Measurements from ENCODE around the gene WDR90. TPM values are rescaled to one million over a fixed set of nuclear protein-coding genes. Genes with fewer than 3 reads are reported as not detected.

WDR90 gene
- total RNA-seq, 4 donors from 2014 or later = 8.2 to 22.7 (median 16.5) TPM

DNA sequence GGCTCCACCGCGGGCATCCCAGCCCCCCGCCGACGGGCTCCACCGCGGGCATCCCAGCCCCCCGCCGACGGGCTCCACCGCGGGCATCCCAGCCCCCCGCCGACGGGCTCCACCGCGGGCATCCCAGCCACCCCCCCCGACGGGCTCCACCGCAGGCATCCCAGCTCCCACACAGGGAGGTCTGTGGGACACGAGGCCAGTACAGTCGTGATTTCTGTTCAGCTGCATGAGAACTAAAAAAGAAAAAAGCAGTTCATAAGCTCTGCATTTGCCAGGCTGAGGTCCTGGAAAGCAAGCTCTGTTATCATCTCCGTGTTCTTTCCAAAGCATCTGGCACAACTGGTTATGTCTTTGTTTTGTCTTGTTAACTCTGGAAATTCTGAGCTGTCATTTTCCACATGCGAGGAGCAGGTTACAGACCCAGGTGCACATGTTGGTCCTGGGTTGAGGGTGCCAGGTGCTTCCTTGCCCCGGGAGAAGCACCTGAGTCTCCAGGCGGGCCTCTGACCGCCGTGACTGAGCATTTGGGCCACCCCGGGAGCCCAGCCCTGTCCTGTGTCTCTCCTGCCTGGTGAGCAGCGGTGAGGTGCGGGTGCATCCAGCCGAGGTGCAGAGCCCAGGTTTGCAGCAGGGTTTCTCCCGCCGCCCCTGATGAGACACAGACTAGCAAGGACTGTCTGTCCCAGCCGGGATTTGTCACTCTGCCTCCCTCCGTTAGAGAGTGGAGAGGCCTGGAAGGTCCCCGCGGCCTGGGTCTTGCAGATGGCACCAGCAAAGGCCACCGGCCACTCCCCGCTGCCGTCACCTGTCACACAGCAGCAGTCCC, 28.3 kb upstream of the WDR90 start:
- no peak for TF ChIP-seq POLR2A (IDR thresholded peaks at IDR 0.05; ENCODE audit: low read depth)
- TF ChIP-seq POLR2AphosphoS5 (IDR thresholded peaks at IDR 0.05) = no peak
- TF ChIP-seq EP300 (IDR thresholded peaks at IDR 0.05) = no peak
- TF ChIP-seq, protein P1, sequence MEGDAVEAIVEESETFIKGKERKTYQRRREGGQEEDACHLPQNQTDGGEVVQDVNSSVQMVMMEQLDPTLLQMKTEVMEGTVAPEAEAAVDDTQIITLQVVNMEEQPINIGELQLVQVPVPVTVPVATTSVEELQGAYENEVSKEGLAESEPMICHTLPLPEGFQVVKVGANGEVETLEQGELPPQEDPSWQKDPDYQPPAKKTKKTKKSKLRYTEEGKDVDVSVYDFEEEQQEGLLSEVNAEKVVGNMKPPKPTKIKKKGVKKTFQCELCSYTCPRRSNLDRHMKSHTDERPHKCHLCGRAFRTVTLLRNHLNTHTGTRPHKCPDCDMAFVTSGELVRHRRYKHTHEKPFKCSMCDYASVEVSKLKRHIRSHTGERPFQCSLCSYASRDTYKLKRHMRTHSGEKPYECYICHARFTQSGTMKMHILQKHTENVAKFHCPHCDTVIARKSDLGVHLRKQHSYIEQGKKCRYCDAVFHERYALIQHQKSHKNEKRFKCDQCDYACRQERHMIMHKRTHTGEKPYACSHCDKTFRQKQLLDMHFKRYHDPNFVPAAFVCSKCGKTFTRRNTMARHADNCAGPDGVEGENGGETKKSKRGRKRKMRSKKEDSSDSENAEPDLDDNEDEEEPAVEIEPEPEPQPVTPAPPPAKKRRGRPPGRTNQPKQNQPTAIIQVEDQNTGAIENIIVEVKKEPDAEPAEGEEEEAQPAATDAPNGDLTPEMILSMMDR (IDR thresholded peaks at IDR 0.05) = no peak
- WGBS = 81% methylated on average over 15 of the region's 41 CpGs

GRCh38 chr16:621526-622105, 27.5 kb upstream of the WDR90 start:
- WGBS = 88% methylated on average over 18 of the region's 21 CpGs
- H3K4me1 ChIP-seq = peaks cover 0 to 12% (median 7%) of the 10 kb centered on the region in 4 donors
- intact Hi-C loops (cut with DNase I) = no loop called here
- no peak overlapping the region for H3K4me3 ChIP-seq
- H3K9me3 ChIP-seq = no peaks in the 10 kb centered on the region
- no peaks in the 10 kb centered on the region for H3K27me3 ChIP-seq
- DNase-seq (ENCODE audit: extremely low spot score) = no peak
- peak overlapping the region; percentile 3 to 53 (median 8) for H3K27ac ChIP-seq (replicated peaks in 1 of 4)
- TF ChIP-seq POLR2AphosphoS5 (IDR thresholded peaks at IDR 0.05) (no peak), EP300 (IDR thresholded peaks at IDR 0.05) (no peak), POLR2A (IDR thresholded peaks at IDR 0.05; ENCODE audit: low read depth) (no peak)
- TF ChIP-seq, protein P1 (IDR thresholded peaks at IDR 0.05) = no peak
- peaks cover 0 to 47% (median 25%) of the 10 kb centered on the region in 4 donors for H3K36me3 ChIP-seq

More for the DNA sequence above, 28.3 kb upstream of the WDR90 start:
- no peak overlapping the region for H3K27ac ChIP-seq (replicated peaks in 1 of 4)
- intact Hi-C loops (cut with DNase I) = no loop called here
- no peak for DNase-seq (ENCODE audit: extremely low spot score)
- peaks cover 0 to 12% (median 7%) of the 10 kb centered on the region in 4 donors for H3K4me1 ChIP-seq
- no peaks in the 10 kb centered on the region for H3K27me3 ChIP-seq
- no peaks in the 10 kb centered on the region for H3K9me3 ChIP-seq
- H3K36me3 ChIP-seq = peaks cover 0 to 40% (median 19%) of the 10 kb centered on the region in 4 donors
- H3K4me3 ChIP-seq = no peak overlapping the region

- DNase-seq (ENCODE audit: extremely low spot score) = no peak
- Histone ChIP-seq H3K9me3 (no peaks in the 10 kb centered on the region), H3K4me3 (no peak overlapping the region), H3K27me3 (no peaks in the 10 kb centered on the region), H3K4me1 (peaks cover 0 to 20% (median 10%) of the 10 kb centered on the region in 4 donors), H3K36me3 (peaks cover 0 to 48% (median 35%) of the 10 kb centered on the region in 4 donors), H3K27ac (replicated peaks in 1 of 4) (peak overlapping the region; percentile 22 to 53 (median 32))
- intact Hi-C loops (cut with DNase I) = no loop called here
- TF ChIP-seq EP300 (IDR thresholded peaks at IDR 0.05) = no peak
- TF ChIP-seq, protein P1 (IDR thresholded peaks at IDR 0.05) = no peak
- WGBS = 96% methylated on average over 17 of the region's 17 CpGs
Observed at GRCh38 chr16:622920-623280, 26.3 kb upstream of the WDR90 start.

DNA sequence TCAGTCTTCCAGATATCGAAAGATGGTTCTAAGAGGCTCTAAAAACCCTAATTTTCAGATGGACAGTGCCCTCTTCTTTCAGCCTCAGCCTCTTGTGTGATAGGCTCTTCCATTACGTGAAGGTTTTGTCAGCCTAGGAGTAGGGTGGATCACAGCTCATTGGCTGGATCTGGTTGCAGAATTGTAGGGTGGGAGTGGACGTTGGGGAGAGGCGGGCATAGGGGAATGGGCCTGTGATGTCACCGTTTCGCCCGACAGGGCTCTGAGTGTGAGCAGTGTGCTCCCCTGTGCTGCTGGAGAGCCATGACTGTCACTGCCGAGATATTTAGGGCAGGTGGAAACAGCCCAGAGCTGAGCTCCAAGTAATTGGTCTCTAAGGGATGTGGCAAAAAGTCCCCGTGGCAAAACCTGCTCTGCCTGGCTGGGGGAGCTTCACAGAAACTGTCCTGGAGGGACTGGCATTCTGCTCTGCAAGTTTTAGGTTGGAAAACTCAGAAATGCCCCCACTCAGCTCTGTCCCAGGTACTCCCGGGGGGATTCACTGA, 24.6 kb upstream of the WDR90 start:
- TF ChIP-seq EP300 (IDR thresholded peaks at IDR 0.05) (no peak), POLR2AphosphoS5 (IDR thresholded peaks at IDR 0.05) (no peak), POLR2A (IDR thresholded peaks at IDR 0.05; ENCODE audit: low read depth) (no peak)
- TF ChIP-seq, protein P1 (IDR thresholded peaks at IDR 0.05) = no peak

More for the DNA sequence above, 24.6 kb upstream of the WDR90 start:
- Histone ChIP-seq H3K9me3 (no peaks in the 10 kb centered on the region), H3K4me3 (no peak overlapping the region), H3K4me1 (peaks cover 0 to 26% (median 13%) of the 10 kb centered on the region in 4 donors), H3K27ac (replicated peaks in 1 of 4) (no peak overlapping the region), H3K27me3 (no peaks in the 10 kb centered on the region), H3K36me3 (peaks cover 0 to 52% (median 42%) of the 10 kb centered on the region in 4 donors)
- DNase-seq (ENCODE audit: extremely low spot score) = no peak
- 82% methylated on average over 10 of the region's 10 CpGs for WGBS
- intact Hi-C loops (cut with DNase I) = no loop called here

Data from esophagus muscularis mucosa (tissue), 4 donors.